Panc1 (cell line): ENCODE measurements around the gene SLC4A4.

Experiments used
- CTCF ChIP-seq: fragments of 450-650 bp; IDR thresholded peaks from 2 replicates; pipeline ENCODE4 v1.5.1; 2017; ENCODE audit warnings: mild to moderate bottlenecking
- POLR2AphosphoS5 ChIP-seq: IDR thresholded peaks from 2 replicates; pipeline ENCODE4 v1.6.1; 2012; ENCODE audit warnings: mild to moderate bottlenecking, low read depth, low read length, moderate library complexity

GRCh38 chr4:71568131-71568530 is 229.3 kb downstream of the SLC4A4 start:
- TF ChIP-seq POLR2AphosphoS5 (no peak), CTCF (no peak)
